HG03039 (cell line): ENCODE results near the gene ACSL3.

Experiments
- ATAC-seq: cut with Tn5 transposase; IDR thresholded peaks from one replicate; pipeline ENCODE4 v1.9.1; 2021; ENCODE audit warnings: mild to moderate bottlenecking, moderate library complexity; ENCODE audit not compliant: unreplicated experiment

The ACSL3 gene

GRCh38 chr2:222878877-222879603 is 18.2 kb downstream of the ACSL3 start:
- ATAC-seq = no peak

- no peak for ATAC-seq
These were observed 18.7 kb downstream of the ACSL3 start for GRCh38 chr2:222879604-222879933.

- no peak for ATAC-seq
These were observed 21.7 kb downstream of the ACSL3 start for GRCh38 chr2:222882484-222882928.

- no peak for ATAC-seq
These were observed 22.6 kb downstream of the ACSL3 start for GRCh38 chr2:222883420-222883819.

- no peak for ATAC-seq
These were observed 23.4 kb downstream of the ACSL3 start for GRCh38 chr2:222884114-222884771.

GRCh38 chr2:222884805-222885424 is 24.1 kb downstream of the ACSL3 start:
- ATAC-seq = no peak

- ATAC-seq = no peak
These were observed 26.3 kb downstream of the ACSL3 start for GRCh38 chr2:222887124-222887523.

- no peak for ATAC-seq
These were observed 27.9 kb downstream of the ACSL3 start for GRCh38 chr2:222888716-222889115.

- no peak for ATAC-seq
These were observed 31.1 kb downstream of the ACSL3 start for GRCh38 chr2:222891890-222892289.

GRCh38 chr2:222892321-222892720 is 31.5 kb downstream of the ACSL3 start:
- no peak for ATAC-seq

- ATAC-seq = no peak
These were observed 31.9 kb downstream of the ACSL3 start for GRCh38 chr2:222892761-222893160.

- ATAC-seq = no peak
These were observed 32.9 kb downstream of the ACSL3 start for GRCh38 chr2:222893716-222894115.

GRCh38 chr2:222895144-222895543 is 34.3 kb downstream of the ACSL3 start:
- no peak for ATAC-seq

- no peak for ATAC-seq
These were observed 37.1 kb downstream of the ACSL3 start for GRCh38 chr2:222897898-222898297.

GRCh38 chr2:222899413-222900181 is 38.8 kb downstream of the ACSL3 start:
- ATAC-seq = no peak

GRCh38 chr2:222900354-222900753 is 39.5 kb downstream of the ACSL3 start:
- ATAC-seq = no peak

- no peak for ATAC-seq
These were observed 41.8 kb downstream of the ACSL3 start for GRCh38 chr2:222902660-222903059.

GRCh38 chr2:222903234-222904220 is 42.7 kb downstream of the ACSL3 start:
- ATAC-seq = peak; percentile 87

GRCh38 chr2:222904557-222905258 is 43.9 kb downstream of the ACSL3 start:
- no peak for ATAC-seq

GRCh38 chr2:222907048-222907447 is 46.2 kb downstream of the ACSL3 start:
- no peak for ATAC-seq
